Skin epidermis (tissue), 12 donors: Measurements from ENCODE around the gene EVX2.

Experiments used
- H3K27ac ChIP-seq, 21 experiments: fragments of 200-600 bp; sonication (generic) in 11 of 21; one replicate each; pipeline ENCODE4 v1.5.0; 2020; ENCODE audit warnings: mild to moderate bottlenecking in 3 of 21, inconsistent platforms in 2 of 21, moderate library complexity in 2 of 21
- H3K4me3 ChIP-seq, 7 experiments: fragments of 200-600 bp; sonication (generic) in 2 of 7; one replicate each; pipeline ENCODE4 v1.5.0; 2020; ENCODE audit warnings: inconsistent platforms in 2 of 7, mild to moderate bottlenecking in 2 of 7, moderate library complexity in 1 of 7

Gene EVX2

DNA sequence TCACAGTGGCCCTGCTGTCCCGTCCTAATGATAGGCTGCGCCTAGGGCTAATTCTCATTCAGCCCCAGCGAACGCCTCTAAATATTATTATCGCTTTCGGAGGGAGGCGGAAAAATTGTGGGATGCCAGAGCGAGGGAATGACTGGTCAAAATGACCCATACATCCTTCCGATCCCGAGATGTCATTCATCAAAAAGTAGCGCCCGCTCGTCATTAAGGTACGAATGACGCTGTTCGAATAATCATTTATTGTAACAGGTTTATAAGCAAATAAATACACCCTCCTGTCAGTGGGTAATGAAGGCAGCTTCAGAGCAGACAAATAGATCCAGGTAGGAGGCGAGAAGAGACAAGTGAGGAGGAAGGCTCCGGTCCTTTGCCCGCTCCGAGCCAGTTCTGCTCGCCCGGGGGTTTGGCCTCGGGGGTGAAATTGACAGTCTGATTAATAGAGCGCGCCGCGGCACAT, at the start of gene EVX2:
TSS of gene EVX2 (minus strand) at position 167 of the 466 bp plus-strand sequence. CDS start 186 bp downstream, outside the sequence.
- Histone ChIP-seq H3K27ac (no peak within 1 kb of the TSS), H3K4me3 (no peak within 1 kb of the TSS)

DNA sequence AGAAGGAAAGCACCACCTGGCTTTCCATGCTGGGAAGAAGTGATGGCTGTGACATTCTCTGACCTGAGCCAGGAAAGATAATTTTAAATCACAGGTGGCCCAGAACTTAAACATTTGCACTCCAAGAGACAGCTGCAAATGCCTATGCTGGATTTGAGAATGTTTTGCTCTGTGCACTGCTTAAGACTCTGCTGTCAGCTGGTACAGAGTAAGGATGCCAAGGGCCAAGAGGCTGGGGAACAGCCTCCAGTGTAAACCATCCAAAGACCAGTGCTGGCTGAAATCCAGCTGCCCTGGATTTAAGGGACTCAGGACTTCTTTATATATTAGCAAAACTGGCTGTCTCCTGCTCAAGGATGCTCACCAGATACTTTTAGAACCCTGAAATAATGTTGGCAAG, 49.6 kb upstream of the EVX2 start:
- Histone ChIP-seq H3K27ac (peak overlapping the region in 3 of 21 experiments; percentile 91 to 95 (median 94)), H3K4me3 (no peak overlapping the region)

DNA sequence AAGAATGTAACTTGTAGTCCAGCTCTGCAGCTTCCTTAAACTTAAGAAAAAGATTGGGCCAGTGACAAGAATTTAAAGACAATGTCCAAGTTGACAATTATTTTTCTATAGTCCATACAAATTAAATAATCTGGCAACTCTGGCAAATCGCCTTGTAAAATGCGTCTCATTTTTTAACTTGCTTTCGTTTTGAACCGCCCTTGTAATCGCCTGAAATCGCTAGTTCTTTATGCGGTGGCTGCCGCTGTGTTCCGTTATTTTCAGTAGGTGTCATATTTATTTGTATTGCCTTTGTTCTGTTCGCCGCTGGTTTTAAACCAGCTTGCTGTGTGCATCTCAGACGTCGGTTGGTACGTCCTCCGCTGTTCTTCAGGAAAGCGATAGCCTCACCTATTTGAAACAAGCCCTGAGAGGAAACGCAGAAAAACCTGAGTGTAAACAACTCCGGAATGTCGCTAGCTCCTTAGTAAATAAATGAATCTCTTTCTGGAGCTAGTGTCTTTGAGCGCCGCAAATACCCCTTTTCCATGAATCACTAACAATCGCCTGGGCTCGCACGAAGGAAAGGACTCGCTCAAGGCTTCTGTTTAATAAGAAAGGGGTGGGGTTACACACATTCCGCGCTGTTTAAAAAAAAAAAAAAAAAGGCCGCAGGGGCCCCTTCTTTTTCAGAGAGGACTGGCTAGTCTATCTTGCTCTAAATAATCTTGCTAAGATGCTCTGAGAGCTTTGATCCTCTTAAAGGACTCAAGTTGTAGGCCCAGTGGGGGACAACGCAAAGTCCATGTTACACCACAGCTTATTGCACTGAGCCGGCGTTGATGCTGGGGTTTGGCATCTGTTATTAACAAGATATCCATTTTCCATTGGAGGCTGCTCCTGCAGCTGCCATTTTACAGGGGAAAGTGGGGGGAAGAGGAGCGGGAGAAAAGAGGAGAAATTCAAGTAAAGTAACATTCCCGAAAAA, 48.7 kb upstream of the EVX2 start:
- Histone ChIP-seq H3K27ac (peak overlapping the region in 10 of 21 experiments; percentile 15 to 95 (median 88)), H3K4me3 (peak overlapping the region; percentile 6 to 55 (median 44))

DNA sequence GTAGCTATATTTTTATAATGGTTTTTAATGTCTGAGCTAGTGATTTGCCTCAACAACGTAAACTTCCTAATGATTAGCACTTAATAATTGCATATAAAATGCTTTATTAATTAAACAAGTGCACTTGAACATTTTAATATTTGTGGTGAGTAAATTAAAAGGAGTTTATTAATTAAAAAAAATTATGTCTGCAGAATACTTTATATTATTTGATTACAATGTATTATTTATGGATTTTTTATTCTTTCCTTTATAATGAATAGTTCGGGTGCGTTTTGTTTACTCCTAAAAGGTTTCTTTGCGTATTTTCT, 48.0 kb upstream of the EVX2 start:
- peak overlapping the region; percentile 6 to 55 (median 44) for H3K4me3 ChIP-seq
- H3K27ac ChIP-seq, result peak overlapping the region in 9 of 21 experiments; percentile 79 to 95 (median 91)

DNA sequence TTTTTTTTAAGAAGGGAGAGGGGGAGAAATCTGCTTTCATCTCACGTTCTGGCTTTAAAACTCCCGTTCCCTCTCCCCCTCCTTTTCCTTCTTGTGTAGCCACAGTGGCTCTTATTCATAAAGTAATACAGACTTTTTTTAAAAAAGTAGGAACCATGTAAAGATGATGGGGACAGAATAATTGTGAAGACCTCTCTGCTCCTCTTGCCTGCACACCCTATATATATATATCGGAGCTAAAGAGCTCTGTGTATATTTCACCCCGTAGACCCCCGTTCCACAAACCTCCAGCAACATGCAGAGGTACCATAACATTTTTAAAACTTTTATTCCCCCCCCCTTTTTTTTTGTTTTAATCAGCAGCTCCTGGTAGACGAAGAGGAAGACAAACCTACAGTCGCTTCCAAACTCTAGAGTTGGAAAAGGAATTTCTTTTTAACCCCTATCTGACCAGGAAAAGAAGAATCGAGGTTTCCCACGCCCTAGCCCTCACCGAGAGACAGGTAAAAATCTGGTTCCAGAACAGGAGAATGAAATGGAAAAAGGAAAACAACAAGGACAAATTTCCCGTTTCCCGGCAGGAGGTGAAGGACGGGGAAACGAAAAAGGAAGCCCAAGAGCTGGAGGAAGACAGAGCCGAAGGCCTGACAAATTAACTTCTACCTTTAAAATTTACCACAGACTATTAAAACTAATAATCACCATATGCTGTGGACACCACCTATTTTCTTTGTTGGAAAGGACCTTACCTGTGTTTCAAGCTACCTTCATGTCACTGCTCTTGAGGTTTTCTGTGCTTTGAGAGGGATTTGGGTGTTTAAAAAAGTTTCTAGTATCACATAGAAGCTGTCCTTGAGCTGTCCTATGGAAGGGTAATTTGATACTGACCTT, 47.4 kb upstream of the EVX2 start:
- Histone ChIP-seq H3K27ac (peak overlapping the region in 19 of 21 experiments; percentile 25 to 95 (median 86)), H3K4me3 (peak overlapping the region; percentile 30 to 55 (median 44))

DNA sequence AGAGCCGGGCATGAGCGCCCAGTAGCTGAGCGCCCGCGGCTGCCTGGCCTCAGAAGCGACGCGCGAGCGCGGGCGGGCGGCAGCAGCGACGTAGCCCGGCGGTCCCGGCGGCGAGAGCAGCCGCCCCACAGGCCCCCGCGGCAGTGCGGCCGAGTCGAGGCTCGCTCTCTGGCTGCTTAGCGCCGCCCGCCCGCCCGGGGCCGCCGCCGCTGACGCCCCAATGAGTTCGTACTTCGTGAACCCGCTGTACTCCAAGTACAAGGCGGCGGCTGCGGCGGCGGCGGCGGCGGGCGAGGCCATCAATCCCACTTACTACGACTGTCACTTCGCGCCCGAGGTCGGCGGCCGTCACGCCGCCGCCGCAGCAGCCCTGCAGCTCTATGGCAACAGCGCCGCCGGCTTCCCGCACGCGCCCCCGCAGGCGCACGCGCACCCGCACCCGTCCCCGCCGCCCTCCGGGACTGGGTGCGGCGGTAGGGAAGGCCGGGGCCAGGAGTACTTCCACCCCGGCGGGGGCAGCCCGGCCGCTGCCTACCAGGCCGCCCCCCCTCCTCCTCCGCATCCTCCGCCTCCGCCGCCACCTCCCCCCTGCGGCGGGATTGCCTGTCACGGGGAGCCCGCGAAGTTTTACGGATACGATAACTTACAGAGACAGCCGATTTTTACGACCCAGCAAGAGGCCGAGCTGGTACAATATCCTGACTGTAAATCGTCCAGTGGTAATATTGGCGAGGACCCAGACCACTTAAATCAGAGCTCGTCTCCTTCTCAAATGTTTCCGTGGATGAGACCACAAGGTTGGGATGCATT, 46.6 kb upstream of the EVX2 start:
- peak overlapping the region; percentile 30 to 55 (median 44) for H3K4me3 ChIP-seq
- H3K27ac ChIP-seq, result peak overlapping the region; percentile 25 to 95 (median 84)

DNA sequence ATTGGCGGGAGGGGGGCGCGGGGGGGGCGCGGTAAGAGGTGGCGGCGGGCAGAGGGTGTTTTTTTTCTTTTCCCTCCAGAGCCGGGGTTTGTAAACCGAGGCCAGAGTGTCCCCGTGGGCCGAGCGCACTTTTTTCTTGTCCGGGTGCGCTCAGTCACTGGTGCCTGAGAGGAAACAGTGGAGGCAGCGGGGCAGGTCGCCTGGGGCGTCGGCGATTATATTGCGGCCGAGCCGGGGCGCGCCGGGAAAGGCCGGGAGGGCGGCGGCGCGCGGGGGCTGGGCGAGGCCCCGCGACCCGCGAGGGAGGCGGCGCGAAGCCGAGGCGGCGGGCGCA, 46.0 kb upstream of the EVX2 start:
- H3K27ac ChIP-seq, result peak overlapping the region; percentile 32 to 95 (median 84)

DNA sequence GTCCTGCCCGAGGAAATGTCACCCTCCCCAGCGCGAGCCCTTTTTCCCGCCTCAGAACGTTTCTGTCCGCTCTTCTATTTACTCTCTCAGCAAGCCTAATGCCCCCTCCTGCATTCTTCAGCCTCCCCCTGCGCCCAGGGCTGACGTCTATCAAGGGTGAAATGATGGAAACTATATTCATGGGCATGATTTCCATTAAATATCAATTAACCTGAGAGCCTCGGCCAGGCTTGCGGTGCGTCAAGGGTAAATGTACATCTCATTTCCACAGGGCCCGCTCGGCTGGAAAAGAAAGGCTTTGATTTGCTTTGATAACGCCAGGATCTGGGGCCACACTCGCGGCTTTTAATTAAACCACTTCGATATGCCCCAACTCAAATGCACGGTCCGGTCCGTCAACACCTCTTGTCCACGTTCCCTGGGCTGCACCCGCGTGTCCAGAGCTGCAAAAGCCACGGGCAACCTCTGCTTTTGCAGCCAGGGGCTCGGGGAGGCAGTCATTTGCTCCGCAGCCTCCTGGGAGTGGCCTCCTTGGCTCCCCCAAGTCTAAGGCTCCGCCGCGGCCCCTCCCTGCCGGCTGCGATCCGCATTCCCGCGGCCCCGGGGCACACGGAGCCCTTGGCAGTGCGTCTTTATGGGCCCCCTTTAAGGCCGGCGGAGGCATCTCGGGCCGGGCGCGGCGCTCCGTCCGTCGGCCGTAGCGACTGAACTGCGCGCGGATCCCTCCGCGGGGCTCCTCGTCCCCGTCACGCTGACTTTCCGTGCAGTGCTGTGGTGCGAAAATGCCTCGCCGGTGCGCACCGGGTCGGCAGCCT, 45.4 kb upstream of the EVX2 start, which contains the start of gene HOXD8:
TSS of gene HOXD8 (plus strand) at position 724 of the 815 bp plus-strand sequence. CDS start 662 bp downstream, outside the sequence.
- Histone ChIP-seq H3K4me3 (peak within 1 kb of the TSS; percentile 30 to 55 (median 44)), H3K27ac (peak within 1 kb of the TSS; percentile 32 to 95 (median 84))

More for the DNA sequence above, 46.0 kb upstream of the EVX2 start:
- H3K4me3 ChIP-seq, result peak overlapping the region; percentile 23 to 55 (median 44)

DNA sequence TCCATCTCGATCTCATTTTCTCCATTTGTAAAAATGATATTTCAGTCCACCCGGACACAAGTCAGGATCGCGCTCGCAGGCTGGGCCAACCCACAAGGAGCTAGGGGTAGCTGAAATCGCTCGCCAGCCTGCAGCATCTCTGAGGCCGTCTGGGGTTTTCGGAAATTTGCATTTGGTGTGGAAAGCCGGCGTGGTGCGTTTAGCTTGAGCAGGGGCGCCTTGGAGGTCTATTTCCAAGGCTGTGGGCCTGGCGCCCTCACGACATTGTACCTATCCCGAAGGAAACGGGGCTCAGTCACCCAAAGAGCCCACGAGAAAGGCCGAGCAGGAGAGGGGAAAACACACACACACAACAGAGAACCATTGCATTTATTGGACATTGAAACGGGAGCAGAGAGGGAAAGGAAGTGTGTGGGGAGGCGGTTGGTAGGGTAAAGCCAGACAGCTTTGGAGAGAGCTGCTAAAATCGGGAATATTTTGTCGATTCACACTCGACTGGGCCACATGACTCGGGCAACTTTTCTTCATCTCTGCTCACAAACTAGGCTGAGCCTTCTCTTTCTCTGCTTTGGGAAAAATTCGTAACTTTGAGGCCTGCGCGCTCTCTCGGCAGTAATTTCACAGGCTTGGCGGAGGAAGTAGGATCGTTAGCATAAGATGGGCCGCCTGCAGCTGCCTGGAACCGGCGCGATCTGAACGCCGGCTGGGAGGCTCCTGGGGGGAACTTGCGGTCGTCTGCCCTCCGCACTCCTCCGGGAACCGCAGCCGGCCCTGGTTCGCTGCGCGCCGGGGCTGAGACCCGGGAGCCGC, 44.6 kb upstream of the EVX2 start:
- peak overlapping the region in 6 of 7 experiments; percentile 23 to 55 (median 47) for H3K4me3 ChIP-seq
- H3K27ac ChIP-seq, result peak overlapping the region in 19 of 21 experiments; percentile 24 to 95 (median 86)

DNA sequence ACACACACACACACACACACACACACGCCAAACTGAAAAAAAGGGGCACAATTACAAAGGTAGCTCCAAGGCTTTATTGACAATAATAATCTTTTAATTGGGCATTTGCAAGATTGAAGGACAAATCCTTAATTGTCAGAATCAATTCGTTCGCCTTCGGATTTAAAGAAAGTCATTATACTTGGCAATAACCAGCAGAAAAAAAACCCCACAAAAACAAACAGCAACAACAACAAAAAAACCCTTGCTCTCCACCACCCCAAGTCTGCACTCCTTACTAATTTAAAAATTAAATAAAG, 44.0 kb upstream of the EVX2 start:
- peak overlapping the region in 3 of 7 experiments; percentile 2 to 55 (median 44) for H3K4me3 ChIP-seq

DNA sequence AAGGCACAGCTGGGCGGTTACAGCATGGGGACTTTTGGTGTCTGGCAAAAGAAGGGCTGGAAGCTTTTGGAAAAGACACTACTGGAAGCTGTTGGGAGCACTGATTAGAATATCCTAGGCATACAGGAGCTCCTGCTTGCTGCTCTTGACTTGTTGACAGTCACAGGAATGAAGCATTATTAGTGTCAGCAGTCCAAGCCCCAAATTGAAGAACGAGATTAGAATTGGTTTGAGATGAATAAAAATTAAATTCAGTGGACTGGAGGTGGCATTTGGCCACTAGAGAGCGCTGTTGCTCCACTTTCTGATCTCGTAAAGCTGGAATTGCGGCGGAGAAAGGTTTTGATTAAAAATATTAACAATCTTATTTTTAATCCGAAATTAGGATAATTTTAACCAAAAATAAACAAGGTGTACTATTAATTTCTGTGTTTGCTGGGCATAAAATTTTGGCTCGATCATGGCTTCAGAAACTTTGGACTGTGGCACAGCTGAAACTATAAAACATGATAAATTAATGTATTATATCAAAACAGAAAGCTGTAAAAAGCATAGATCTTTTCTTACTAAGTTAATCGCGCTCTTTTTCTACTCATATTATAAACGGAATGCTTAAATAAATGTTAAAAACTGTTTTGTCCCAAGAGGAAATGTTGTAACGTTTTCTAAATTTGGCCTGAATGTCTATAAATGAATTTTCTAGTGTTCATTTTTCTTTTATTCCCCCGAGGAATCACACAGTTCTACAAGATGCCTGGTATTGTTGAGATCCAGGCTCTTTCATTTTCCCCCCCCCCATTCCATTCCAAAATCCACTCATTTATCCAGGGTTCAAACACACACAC, 43.4 kb upstream of the EVX2 start:
- H3K27ac ChIP-seq, result peak overlapping the region in 5 of 21 experiments; percentile 0 to 95 (median 94)
- no peak overlapping the region for H3K4me3 ChIP-seq

More for the DNA sequence above, 44.0 kb upstream of the EVX2 start:
- H3K27ac ChIP-seq, result peak overlapping the region in 10 of 21 experiments; percentile 79 to 95 (median 86)

DNA sequence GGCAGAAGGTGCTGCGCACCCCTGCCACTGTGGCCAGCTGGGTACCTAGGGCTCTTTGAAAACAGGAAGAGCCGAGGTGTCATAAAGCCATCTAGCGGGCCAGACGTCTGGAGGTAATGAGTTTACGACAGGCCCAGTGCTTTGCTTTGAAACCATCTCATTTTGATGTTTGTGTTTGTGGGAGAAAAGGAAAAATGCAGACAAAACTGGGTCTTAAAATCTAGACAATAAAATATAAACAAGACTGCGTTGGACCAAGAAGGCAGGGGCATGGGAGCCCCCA, 42.0 kb upstream of the EVX2 start:
- H3K27ac ChIP-seq, result peak overlapping the region in 6 of 21 experiments; percentile 6 to 91 (median 70)
- H3K4me3 ChIP-seq, result no peak overlapping the region

DNA sequence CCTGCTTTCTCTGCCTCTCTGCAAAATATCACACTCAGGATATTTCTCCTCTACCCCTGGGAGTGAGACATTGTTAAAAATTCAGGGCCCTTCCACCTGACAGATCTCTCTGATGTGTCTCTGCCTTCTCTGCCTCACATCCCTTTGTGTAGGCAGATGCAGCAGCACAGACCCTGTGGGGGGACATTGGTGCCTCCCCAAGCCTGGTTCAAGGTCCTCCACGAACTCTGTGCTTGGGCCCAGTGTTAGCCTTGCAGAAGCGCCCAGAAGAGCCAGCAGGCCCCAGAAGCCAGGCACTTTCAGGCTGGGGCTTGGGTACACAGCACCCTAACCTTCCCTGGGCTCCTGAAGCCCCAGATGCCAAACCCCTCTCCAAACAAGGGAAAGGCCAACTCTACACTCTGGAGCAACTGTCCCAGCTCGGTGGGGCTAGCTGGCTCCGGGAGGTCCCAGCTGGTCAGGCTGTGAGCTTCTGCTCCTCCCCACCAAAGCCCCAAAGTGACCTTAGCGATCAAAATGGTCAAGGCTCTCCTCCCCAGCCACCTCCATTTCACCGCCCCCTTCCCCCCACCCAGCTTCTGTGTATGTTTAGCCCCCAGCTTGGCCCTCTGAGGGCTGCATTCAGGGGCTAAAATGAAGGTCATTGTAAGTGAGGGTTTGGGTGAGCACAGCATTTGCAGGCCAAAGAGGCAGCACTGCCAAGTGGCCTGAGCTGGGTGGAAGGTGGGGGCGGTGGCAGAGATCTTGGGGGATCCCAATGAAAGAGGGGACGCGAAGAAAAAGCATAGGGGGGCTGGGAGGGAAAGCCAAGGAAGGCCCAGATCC, 41.4 kb upstream of the EVX2 start:
- H3K4me3 ChIP-seq, result no peak overlapping the region

DNA sequence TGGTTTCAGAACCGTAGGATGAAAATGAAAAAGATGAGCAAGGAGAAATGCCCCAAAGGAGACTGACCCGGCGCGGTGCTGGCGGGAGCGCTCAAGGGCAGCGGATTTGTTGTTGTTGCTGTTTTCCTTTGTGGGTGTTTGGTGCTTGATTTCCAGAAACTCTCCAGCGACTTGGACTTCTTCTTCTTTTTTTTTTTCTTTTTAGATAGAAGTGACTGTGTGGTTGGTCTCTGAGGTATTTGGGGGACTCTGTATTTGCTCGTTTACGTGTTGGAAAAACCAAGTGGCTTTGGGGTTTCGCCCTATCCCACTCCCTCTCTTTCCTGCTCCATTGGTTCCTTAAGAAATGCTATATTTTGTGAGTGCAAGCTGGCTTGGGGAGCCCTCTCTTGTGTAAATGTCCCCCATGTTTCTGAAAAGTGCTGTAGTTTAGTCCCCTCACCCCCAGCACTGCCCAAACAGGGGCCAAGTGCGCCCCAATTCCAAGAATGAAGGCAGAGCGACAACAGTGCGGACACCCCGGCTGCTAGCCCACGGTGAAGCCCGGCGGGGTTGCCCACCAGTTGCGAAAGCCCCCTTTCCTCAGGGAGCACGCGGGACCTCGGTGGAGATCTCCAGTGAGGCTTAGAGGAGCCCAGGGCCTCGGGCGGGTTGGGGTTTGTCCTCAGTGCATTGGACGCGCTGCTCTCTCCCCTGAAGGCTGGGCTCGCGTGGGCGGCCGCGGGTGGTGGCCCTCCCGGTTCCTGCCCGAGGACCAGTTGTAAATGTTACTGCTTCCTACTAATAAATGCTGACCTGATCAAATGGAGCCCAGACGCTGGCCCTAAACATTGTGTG, 40.6 kb upstream of the EVX2 start:
- peak overlapping the region in 5 of 7 experiments; percentile 32 to 62 (median 48) for H3K4me3 ChIP-seq
- H3K27ac ChIP-seq, result peak overlapping the region in 13 of 21 experiments; percentile 6 to 91 (median 63)

More for the DNA sequence above, 41.4 kb upstream of the EVX2 start:
- H3K27ac ChIP-seq, result peak overlapping the region in 10 of 21 experiments; percentile 6 to 91 (median 65)
